PFSK-1 (cell line): ENCODE data around the gene DCAF5.

Source experiments
- POLR2AphosphoS5 ChIP-seq: IDR thresholded peaks from 2 replicates; pipeline ENCODE4 v1.6.1; 2012; ENCODE audit warnings: low read depth, mild to moderate bottlenecking, control low read depth, low read length, moderate library complexity
- SIN3A ChIP-seq: IDR thresholded peaks from 2 replicates; pipeline ENCODE4 v1.6.1; 2012; ENCODE audit warnings: mild to moderate bottlenecking, low read length, moderate library complexity, borderline replicate concordance; ENCODE audit not compliant: insufficient read depth
- TAF1 ChIP-seq: IDR thresholded peaks from 2 replicates; pipeline ENCODE4 v1.6.1; 2012; ENCODE audit warnings: low read length, control low read depth, borderline replicate concordance; ENCODE audit not compliant: insufficient read depth

DNA sequence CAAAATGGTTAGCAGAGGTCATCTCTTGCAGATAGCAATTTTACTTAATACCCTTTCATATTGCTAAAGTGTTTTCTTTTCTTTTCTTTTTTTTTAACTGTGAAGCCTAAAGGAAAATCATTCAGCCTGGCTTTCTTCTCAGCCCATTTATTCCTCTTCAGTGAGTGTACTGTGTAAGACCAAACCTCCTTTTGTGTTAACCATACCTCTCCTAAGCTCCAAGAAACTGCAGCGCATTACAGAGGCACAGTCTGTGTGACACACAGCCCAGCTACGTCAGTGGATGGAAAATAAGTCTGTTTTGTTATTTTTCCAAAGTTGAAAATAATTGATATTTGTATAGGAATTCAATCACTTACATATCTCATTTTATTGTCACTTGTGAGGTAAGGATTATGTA is 21.7 kb downstream of the DCAF5 start:
- TF ChIP-seq POLR2AphosphoS5 (no peak), TAF1 (no peak), SIN3A (no peak)
